A549 (cell line): ENCODE results near the gene NME3.

Experiments
- EHMT2 ChIP-seq: fragments of 200-600 bp; sonication (generic); IDR thresholded peaks from 2 replicates; pipeline ENCODE4 v1.6.1; 2016; ENCODE audit warnings: antibody characterized with exemption, low read depth, mild to moderate bottlenecking, moderate library complexity
- ESRRA ChIP-seq: fragments of 150-350 bp; IDR thresholded peaks from 2 replicates; pipeline ENCODE4 v1.6.1; 2014; ENCODE audit warnings: mild to moderate bottlenecking, low read length, borderline replicate concordance
- JUNB ChIP-seq: fragments of >200 bp; sonication (Bioruptor Twin); formaldehyde crosslinking; IDR thresholded peaks from 2 replicates; pipeline ENCODE4 v1.6.1; 2016
- KDM5A ChIP-seq: fragments of 200-600 bp; sonication (generic); IDR thresholded peaks from 2 replicates; pipeline ENCODE4 v1.6.1; 2016; ENCODE audit warnings: antibody characterized with exemption, mild to moderate bottlenecking
- NR3C1 ChIP-seq: fragments of >200 bp; sonication (Bioruptor Twin); formaldehyde crosslinking; IDR thresholded peaks from 3 replicates; pipeline ENCODE4 v1.6.1; 2017
- POLR2A ChIP-seq: IDR thresholded peaks from 2 replicates; pipeline ENCODE4 v1.6.1; 2012; ENCODE audit warnings: mild to moderate bottlenecking, low read length
- RAD21 ChIP-seq, 2 experiments: fragments of >200 bp in 1 of 2; sonication (Bioruptor Twin) in 1 of 2; formaldehyde crosslinking in 1 of 2; IDR thresholded peaks in 1 of 2; conservative IDR thresholded peaks in 1 of 2; 2 replicates in 1 of 2; 3 replicates in 1 of 2; pipeline ENCODE4 v1.6.1; 2012 to 2018; ENCODE audit warnings: inconsistent platforms in 1 of 2
- RCOR1 ChIP-seq: fragments of 150-350 bp; IDR thresholded peaks from 2 replicates; pipeline ENCODE4 v1.6.1; 2014; ENCODE audit warnings: antibody characterized with exemption, low read length, low read depth
- SMC3 ChIP-seq: fragments of >200 bp; sonication (Bioruptor Twin); formaldehyde crosslinking; IDR thresholded peaks from 3 replicates; pipeline ENCODE4 v1.6.1; 2018; ENCODE audit warnings: inconsistent platforms
- TF ChIP-seq, protein P1 (sequence below): IDR thresholded peaks from 2 replicates; pipeline ENCODE4 v1.6.1; 2012
- TF ChIP-seq, protein P2 (sequence below): fragments of >200 bp; sonication (Bioruptor Twin); formaldehyde crosslinking; IDR thresholded peaks from 3 replicates; pipeline ENCODE4 v1.5.1; 2016
- TF ChIP-seq, protein P3 (sequence below): fragments of 450-650 bp; IDR thresholded peaks from 2 replicates; pipeline ENCODE4 v1.6.1; 2014; ENCODE audit warnings: antibody characterized with exemption

DNA sequence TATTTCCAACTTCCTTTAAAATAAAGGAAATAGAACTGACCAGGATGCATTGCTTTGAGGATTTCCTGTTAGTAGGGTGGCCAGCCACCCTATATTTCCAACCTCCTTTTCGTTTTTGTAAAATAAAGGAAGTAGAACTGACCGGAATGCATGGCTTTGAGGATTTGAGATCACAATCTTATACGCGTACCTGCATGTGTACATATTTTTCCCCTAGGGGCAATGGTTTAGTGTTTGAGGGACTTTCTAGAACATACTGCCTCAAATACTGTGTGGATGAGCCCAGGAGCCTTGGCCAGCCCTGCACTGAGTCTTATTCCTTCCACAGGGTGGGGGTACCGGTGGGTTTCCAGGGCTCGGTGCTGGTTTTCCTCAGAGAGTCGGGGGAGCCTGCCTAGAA, 39.7 kb downstream of the NME3 start:
- TF ChIP-seq, protein P1, sequence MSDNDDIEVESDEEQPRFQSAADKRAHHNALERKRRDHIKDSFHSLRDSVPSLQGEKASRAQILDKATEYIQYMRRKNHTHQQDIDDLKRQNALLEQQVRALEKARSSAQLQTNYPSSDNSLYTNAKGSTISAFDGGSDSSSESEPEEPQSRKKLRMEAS: no peak
- TF ChIP-seq, protein P2, sequence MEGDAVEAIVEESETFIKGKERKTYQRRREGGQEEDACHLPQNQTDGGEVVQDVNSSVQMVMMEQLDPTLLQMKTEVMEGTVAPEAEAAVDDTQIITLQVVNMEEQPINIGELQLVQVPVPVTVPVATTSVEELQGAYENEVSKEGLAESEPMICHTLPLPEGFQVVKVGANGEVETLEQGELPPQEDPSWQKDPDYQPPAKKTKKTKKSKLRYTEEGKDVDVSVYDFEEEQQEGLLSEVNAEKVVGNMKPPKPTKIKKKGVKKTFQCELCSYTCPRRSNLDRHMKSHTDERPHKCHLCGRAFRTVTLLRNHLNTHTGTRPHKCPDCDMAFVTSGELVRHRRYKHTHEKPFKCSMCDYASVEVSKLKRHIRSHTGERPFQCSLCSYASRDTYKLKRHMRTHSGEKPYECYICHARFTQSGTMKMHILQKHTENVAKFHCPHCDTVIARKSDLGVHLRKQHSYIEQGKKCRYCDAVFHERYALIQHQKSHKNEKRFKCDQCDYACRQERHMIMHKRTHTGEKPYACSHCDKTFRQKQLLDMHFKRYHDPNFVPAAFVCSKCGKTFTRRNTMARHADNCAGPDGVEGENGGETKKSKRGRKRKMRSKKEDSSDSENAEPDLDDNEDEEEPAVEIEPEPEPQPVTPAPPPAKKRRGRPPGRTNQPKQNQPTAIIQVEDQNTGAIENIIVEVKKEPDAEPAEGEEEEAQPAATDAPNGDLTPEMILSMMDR: no peak
- TF ChIP-seq POLR2A (no peak), RAD21 (conservative IDR thresholded peaks at IDR 0.05 in 1 of 2, IDR thresholded peaks at IDR 0.05 in 1 of 2) (no peak), NR3C1 (no peak), EHMT2 (no peak), ESRRA (no peak), JUNB (no peak), RCOR1 (no peak), SMC3 (no peak), KDM5A (no peak)
- TF ChIP-seq, protein P3, sequence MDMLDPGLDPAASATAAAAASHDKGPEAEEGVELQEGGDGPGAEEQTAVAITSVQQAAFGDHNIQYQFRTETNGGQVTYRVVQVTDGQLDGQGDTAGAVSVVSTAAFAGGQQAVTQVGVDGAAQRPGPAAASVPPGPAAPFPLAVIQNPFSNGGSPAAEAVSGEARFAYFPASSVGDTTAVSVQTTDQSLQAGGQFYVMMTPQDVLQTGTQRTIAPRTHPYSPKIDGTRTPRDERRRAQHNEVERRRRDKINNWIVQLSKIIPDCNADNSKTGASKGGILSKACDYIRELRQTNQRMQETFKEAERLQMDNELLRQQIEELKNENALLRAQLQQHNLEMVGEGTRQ: no peak
